HG02885 (cell line): ENCODE results near the gene TBC1D28.
A peak's percentile ranks its signal among the peaks of the same experiment; 100 is the strongest.
"Not testable (repeated sequence)": the region's sequence is repeated elsewhere in the genome, so short reads cannot be mapped to it uniquely, and the experiment has no call there.

Experiments used
- ATAC-seq: cut with Tn5 transposase; IDR thresholded peaks from one replicate; pipeline ENCODE4 v1.9.1; 2021; ENCODE audit warnings: mild to moderate bottlenecking; ENCODE audit not compliant: unreplicated experiment, poor library complexity

The TBC1D28 gene

GRCh38 chr17:18644291-18644690 lies at the start of gene TBC1D28:
Gene TBC1D28 (minus strand): TSS chr17:18644391. CDS start chr17:18641352, 3,039 bp downstream.
- ATAC-seq: not testable (repeated sequence)

DNA sequence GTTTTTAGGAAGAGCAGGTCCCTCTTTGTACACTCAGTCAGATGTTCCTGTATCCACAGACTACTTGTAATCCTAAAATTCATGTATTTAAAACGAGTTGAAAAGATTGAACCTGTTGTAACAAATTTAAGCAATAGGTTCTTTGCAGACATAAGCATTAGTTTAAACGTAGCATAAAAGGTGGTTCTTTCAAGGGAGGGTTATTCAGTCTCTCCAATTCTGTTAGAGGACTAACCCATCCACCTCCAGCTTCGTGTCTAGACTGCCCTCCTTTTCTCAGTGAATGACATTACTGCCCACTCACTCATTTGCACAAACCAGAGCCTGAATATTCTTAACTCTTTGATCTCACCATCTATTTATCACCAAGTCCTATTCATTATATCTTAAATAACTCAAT lies 38.5 kb upstream of the TBC1D28 start:
- ATAC-seq: not testable (repeated sequence)

DNA sequence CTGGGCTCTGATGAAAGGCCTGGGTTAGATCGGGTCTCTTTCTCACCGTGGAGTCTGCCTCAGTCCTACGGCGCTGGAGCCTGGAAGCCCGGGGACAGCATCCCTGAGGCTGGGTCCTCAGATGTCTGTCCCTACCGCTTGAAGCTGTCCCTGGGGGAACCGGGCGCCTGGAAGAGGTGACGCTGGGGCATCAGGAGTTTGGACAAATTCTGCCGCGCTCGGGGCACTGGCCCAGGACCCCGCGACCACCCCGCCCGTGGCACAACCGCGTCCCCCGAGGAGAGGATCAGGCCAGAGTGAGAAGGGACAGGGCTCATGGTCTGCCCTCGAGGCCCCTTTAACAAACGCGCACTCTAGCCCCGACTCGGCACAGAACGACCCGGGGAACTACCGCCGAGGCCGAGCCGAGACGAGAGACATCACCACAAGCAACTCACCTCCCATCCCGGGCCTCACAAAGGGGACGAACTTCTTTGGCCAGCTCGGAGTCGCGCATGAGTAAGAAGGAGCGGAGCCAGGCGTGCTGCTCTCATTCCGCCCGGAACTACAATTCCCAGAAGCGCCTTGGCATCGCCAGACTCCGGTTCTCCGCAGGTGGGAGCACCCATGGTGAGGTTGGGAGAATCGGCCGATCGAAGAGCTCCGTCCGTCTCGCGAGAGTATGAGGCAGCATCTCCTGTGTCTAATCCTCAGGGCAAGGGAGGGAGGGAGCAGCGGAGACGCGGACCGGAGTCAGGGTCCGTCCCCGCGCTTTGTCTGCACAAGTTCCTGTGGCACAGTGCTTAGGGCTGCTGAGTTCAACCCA lies 37.8 kb upstream of the TBC1D28 start, which contains the start of gene FOXO3B:
Gene FOXO3B, minus strand, starts transcription at position 548 of the 805 bp plus-strand sequence. CDS start 663 bp downstream, outside the sequence.
- ATAC-seq: peak; percentile 92

DNA sequence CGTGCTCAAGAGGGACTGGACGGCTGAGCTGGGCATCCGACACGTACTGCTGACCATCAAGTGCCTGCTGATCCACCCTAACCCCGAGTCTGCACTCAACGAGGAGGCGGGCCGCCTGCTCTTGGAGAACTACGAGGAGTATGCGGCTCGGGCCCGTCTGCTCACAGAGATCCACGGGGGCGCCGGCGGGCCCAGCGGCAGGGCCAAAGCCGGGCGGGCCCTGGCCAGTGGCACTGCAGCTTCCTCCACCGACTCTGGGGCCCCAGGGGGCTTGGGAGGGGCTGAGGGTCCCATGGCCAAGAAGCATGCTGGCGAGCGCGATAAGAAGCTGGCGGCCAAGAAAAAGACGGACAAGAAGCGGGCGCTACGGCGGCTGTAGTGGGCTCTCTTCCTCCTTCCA lies 33.2 kb upstream of the TBC1D28 start:
- ATAC-seq: not testable (repeated sequence)

DNA sequence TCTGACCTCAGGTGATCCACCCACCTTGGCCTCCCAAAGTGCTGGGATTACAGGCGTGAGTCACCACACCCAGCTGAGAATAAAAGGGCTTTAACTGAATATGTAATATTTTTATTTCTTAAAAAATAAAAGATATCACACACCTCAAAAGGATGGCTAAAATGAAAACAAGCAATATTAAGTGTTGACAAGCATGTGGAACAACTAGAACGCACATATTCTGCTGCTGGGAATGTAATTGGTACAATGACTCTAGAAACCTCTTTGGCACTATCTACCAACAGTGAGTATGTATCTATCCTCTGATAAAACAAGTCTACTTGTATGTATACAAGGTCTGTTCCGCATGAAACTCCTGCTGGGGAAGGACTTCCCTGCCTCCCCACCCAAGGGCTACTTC lies 32.7 kb upstream of the TBC1D28 start:
- ATAC-seq: not testable (repeated sequence)

DNA sequence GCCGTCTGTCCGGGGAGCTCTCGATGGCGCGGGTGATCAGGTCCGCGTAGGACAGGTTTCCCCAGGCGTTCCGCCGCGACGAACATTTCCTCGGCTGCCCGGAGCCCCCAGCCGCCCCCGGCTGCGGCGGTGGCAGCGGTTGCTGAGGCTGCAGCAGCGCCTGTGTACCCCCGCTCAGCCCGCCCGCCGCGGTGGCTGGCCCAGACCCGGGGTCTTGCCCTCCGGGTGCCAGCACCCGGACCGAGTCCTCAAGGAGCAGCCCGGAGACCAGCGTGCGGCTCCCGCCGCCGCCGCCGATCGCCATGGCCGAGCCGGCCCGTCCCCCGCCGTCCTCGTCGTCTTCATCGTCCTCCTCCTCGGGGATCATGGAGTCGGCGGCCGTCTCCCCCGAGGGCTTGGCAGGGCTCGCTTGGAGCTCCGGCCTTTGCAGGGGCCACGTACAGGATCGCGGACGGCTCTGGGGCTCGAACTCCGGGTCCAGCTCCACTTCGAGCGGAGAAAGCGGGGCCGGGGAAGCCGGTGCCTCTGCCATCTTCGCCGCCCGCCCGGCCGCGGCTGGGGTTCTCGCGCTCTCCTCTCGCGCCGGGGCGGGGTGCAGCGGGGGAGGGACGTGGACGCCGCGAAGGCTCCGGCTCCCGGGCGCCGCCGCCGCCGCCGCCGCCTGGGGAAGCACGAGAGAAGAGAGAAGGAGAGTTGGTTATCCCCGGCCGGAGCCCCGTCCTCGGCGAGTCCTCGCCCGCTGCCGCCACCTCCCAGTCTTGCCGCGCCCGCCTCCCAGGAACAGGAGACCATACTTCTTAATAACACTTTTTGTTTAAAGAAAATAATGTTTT lies 28.4 kb upstream of the TBC1D28 start:
- ATAC-seq: not testable (repeated sequence)

DNA sequence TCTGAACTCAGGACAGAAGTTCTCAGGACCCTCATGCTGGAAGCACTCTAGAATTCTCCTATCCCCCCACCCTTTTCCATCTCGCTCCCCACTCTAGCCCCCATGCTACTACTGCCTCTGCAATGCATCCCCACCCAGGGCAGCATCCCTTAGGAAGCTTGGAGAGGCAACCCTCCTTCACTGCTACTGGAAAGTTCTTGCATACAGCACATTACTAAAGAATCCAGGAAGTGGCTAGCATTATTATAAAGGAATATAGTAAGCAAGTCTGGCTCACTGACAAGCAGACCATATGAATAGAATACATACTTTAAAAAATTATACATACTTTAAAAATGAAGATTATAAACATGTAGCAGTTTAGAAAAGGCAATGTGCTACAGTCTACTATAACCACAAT lies 24.4 kb upstream of the TBC1D28 start:
- ATAC-seq: not testable (repeated sequence)

DNA sequence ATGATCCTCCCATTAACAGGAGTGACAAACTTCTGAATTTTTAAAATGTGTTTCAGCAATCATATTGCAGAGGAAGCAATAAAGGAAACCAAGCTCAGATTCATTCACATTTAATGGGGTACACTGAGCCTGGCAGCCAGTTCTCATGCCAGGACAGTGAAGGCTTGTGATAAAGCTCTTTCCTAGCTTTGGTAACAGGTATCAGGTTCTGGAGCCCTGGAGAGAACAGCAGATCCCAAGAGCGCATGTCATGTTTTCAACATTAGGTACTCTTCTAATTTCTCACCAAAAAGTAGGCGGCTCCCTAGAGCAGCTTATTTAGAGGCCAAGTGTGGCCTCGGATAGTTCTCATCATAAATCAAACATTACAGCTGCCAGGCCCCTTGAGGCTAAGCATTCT lies 23.3 kb upstream of the TBC1D28 start:
- ATAC-seq: not testable (repeated sequence)

GRCh38 chr17:18666326-18666725 lies 22.1 kb upstream of the TBC1D28 start:
- ATAC-seq: not testable (repeated sequence)

DNA sequence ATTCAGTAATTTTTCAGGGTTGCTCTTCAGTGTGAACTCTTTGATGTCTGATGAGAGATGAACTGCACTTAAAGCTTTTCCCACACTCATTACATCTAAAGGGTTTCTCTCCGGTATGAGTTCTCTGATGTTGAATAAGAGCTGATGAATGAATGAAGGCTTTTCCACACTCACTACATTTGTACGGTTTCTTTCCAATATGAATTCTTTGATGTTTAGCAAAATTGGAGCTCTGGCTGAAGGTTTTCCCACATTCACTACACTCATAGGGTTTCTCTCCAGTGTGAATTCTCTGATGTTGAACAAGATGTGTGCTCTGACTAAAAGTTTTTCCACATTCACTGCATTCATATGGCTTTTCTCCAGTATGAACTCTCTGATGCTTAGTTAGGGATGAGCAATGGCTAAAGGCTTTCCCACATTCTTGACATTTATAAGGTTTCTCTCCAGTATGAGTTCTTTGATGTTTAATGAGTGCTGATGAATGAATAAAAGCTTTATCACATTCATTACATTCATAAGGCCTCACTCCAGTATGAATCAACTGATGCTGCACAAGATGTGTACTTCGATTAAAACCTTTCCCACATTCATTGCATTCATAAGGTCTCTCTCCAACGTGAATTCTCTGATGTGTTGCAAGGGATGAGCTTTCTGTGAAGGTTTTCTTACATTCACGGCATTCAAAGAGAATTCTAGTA lies 17.9 kb upstream of the TBC1D28 start:
- not testable (repeated sequence) for ATAC-seq

DNA sequence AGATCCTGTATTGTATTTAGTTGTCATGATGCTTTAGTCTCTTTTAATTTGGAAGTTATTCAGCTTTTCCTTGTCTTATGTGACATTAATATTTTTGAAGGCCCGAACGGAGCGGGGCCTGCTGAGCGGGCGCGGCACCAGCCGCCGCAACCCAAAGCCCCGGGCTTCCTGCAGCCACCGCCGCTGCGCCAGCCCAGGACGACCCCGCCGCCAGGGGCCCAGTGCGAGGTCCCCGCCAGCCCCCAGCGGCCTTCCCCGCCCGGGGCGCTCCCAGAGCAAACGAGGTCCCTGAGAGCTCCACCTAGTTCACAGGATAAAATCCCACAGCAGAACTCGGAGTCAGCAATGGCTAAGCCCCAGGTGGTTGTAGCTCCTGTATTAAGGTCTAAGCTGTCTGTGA lies 5.9 kb upstream of the TBC1D28 start:
- ATAC-seq: peak; percentile 53

DNA sequence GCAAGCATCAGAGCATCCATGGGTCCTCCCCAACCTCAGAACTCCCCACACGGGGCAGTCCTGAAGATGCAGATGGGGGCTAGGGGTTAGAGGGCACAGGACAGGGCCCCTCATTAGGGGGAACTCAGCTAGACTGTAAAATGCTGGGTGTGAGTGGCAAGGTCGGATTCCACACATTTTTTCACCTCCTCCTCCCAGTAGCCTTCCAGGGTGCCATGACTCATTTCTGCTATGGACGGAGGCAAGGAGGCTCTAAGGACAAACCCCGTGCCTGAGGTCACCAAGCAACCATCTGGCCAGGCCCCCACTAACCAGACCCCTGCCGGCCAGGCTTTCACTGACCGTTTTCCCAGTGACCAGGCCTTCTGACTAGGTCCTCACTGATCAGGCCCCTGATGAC lies 1.1 kb downstream of the TBC1D28 start:
- not testable (repeated sequence) for ATAC-seq

GRCh38 chr17:18638357-18638756 lies 5.8 kb downstream of the TBC1D28 start:
- not testable (repeated sequence) for ATAC-seq

GRCh38 chr17:18636237-18636636 lies 8.0 kb downstream of the TBC1D28 start:
- ATAC-seq: not testable (repeated sequence)

DNA sequence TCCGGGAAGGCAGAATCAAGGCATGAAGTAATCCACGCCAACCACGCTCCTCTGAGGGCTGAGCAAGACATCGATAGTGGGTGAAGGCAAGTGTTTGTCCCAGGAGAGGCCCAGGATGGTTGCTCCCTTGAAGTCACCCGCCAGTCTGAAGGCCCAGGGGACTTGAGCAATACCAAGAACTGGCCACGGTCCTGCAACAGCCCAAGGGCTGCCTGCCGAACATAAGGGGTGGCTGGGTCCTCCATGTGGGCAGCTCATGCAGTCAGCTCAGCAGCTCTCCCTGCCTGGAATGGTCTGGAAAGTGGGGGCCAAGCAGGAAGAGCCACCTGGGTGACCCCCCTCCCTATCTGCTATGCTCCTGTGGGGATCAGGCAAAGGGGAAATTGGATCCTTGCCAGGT lies 8.4 kb downstream of the TBC1D28 start:
- ATAC-seq: not testable (repeated sequence)

GRCh38 chr17:18634550-18635263 lies 9.5 kb downstream of the TBC1D28 start:
- not testable (repeated sequence) for ATAC-seq

DNA sequence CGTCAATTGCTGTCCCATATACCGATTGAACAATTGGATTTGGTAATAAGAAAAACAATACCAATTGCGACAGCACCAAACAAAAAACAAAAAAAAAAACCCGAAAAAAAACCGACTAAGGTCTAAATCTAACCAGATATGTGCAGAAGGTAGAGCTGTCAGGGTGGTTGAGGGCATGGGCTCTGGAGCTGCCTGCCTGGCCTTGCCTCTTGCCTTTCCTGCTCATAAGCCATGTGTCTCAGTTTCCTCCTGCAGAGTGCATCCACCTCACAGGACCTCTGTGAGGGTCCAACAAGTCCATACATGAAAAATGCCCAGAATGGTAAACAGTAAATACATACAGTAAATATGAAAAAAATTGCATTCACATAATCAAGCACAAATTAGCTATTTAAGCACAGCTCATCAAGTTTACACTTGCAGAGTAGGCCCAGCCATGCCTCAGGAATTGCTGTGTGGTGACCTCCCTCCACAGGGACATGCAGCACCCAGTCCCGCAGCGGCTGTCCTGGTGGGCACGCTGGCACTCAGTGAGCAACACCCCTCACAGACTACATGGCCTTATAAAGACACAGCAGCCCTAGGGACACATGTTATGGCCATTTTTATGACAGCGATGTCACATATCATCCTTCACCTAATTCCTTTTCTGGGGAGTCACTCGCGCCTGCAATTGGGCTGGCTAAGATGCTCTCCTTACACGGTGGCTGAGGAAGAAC lies 17.9 kb downstream of the TBC1D28 start:
- no peak for ATAC-seq

DNA sequence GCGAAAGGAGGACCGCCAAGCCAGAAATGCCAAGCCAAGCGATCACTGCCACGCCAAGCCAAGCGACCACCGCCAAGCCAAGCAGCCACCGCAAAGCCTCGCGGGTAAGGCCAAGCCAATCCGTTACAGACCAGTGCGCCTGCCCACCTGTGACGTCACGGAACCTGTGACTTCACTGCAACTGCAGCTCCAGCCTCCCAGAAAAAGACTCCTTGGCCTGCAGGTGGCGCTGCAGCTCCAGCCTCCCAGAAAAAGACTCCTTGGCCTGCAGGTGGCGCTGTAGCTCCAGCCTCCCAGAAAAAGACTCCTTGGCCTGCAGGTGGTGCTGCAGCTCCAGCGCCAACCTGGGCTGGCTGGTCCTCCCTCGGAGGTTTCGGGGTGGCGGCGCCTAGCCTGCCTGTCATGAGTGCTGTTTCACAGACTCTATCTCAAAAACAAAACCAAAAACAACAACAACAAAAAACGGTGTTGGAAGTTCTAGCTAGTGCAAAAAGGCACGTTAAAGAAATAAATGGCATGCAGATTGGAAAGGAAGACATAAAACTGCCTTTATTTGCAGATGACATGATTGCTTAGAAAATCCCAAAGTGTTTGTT lies 18.6 kb downstream of the TBC1D28 start:
- peak; percentile 66 for ATAC-seq
